ENCODE data around the gene ZNF750.

DNA sequence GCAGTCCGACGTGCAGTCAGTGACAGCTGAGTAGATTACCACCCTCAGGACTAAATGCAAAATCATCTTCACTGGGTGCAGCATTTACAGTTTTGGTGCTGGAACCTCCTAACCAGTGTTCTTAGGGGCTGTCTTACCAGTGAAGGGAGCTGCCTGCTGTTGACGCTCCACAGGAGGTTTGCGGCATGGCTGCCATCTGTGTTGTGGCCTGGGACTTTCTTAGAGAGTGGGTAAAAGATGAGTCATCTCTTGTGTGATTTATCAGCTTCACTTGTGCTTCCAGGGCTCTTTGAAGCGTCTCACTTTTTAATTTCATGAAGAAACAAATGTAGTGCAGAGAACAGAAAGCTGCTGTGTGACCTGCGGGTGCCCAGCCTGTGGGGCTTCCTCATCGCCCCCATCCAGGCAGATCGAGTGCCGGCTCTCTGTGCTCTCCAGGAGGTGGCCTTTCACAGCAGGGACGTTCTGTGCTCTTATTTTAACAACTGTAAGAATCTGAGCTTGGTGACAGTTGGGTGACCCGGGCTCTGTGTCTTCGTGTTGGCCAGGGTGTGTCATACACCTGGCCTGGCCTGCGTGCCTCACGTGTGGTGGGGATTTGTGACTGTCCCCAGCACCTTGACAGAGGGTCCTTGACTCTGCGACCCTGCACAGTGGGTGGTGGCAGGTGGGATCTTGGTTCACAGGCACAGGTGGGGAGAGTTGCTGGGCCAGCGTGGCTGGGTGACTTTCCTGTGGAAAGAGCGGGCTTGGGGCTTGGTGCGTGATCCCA is 24.3 kb upstream of the ZNF750 start:
- no peak for TF ChIP-seq CTCF (IDR thresholded peaks at IDR 0.05; ENCODE audit: low read length)
- TF ChIP-seq EZH2 (IDR thresholded peaks at IDR 0.05; ENCODE audit: borderline replicate concordance, low read length), result no peak

Data from OCI-LY1 (cell line).